SU-DHL-6 (cell line): ENCODE measurements around the gene CCDC142.

Experiments used
- EZH2phosphoT487 ChIP-seq: fragments of 200-600 bp; sonication (generic), shearing (Covaris generic); conservative IDR thresholded peaks from 2 replicates; pipeline ENCODE4 v1.6.1; 2018; ENCODE audit warnings: mild to moderate bottlenecking, antibody characterized with exemption, low read length, moderate library complexity, mixed read lengths
- TF ChIP-seq, protein P1 (sequence below): fragments of 200-600 bp; sonication (generic); IDR thresholded peaks from one replicate; pipeline ENCODE4 v1.5.1; 2017; ENCODE audit warnings: antibody characterized with exemption, mild to moderate bottlenecking, low read length, moderate library complexity; ENCODE audit not compliant: insufficient read depth, poor library complexity, severe bottlenecking

DNA sequence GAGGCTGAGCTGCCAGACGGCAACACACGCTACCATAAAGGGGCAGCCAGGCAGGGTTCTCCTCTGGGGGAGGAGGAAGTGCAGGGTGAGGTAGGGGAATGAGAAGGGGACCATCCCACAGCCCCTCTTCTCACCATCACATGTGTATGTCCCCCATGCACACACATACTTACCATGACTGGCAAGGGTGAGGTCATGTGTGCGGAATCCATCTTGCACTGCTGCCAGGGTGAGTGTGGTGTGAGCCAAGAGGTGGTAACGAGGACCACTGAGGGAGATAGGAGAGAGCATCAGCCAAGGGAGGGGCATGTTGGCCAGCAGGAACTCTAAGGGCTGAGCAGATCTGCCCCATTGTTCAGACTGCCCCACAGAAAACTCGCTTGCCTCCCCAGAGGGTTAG is 54.1 kb downstream of the CCDC142 start:
- TF ChIP-seq, protein P1, sequence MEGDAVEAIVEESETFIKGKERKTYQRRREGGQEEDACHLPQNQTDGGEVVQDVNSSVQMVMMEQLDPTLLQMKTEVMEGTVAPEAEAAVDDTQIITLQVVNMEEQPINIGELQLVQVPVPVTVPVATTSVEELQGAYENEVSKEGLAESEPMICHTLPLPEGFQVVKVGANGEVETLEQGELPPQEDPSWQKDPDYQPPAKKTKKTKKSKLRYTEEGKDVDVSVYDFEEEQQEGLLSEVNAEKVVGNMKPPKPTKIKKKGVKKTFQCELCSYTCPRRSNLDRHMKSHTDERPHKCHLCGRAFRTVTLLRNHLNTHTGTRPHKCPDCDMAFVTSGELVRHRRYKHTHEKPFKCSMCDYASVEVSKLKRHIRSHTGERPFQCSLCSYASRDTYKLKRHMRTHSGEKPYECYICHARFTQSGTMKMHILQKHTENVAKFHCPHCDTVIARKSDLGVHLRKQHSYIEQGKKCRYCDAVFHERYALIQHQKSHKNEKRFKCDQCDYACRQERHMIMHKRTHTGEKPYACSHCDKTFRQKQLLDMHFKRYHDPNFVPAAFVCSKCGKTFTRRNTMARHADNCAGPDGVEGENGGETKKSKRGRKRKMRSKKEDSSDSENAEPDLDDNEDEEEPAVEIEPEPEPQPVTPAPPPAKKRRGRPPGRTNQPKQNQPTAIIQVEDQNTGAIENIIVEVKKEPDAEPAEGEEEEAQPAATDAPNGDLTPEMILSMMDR = no peak
- no peak for TF ChIP-seq EZH2phosphoT487
